HepG2 (cell line): ENCODE measurements around the gene MXRA8. TPM values are rescaled to one million over a fixed set of nuclear protein-coding genes. Genes with fewer than 3 reads are reported as not detected.
A peak's percentile ranks its signal among the peaks of the same experiment; 100 is the strongest.

Experiments
- ARID4A ChIP-seq: sonication (generic); formaldehyde crosslinking; IDR thresholded peaks from 2 replicates; pipeline ENCODE4 v1.5.0; 2020; ENCODE audit warnings: mild to moderate bottlenecking, missing genetic modification reagents, borderline replicate concordance
- ELF4 ChIP-seq: sonication (generic); formaldehyde crosslinking; IDR thresholded peaks from 2 replicates; pipeline ENCODE4 v1.5.0; 2020; ENCODE audit warnings: missing genetic modification reagents, mild to moderate bottlenecking, moderate library complexity, borderline replicate concordance
- HIC2 ChIP-seq: sonication (generic); formaldehyde crosslinking; IDR thresholded peaks from 2 replicates; pipeline ENCODE4 v1.9.0; 2022; ENCODE audit warnings: low read depth, missing genetic modification reagents
- HNRNPL ChIP-seq: fragments of 200-400 bp; formaldehyde crosslinking; IDR thresholded peaks from 2 replicates; pipeline ENCODE4 v1.6.1; 2017; ENCODE audit warnings: mild to moderate bottlenecking, low read depth, low read length
- MAF1 ChIP-seq: sonication (generic); formaldehyde crosslinking; IDR thresholded peaks from 2 replicates; pipeline ENCODE4 v1.5.0; 2020; ENCODE audit warnings: missing genetic modification reagents, borderline replicate concordance
- MTF2 ChIP-seq: sonication (generic); formaldehyde crosslinking; IDR thresholded peaks from 2 replicates; pipeline ENCODE4 v1.5.0; 2020; ENCODE audit warnings: missing genetic modification reagents, borderline replicate concordance
- NFE2L2 ChIP-seq: fragments of 150-350 bp; IDR thresholded peaks from 2 replicates; pipeline ENCODE4 v1.6.1; 2014; ENCODE audit warnings: low read length
- NR2F6 ChIP-seq, 2 experiments: IDR thresholded peaks; 2 replicates each; pipeline ENCODE4 v1.6.1; 2016; ENCODE audit warnings: antibody characterized with exemption in 1 of 2, mild to moderate bottlenecking in 1 of 2
- ZBTB26 ChIP-seq: IDR thresholded peaks from 2 replicates; pipeline ENCODE4 v1.6.1; 2016; ENCODE audit warnings: missing compliant biosample characterization, missing genetic modification reagents, borderline replicate concordance
- ZFX ChIP-seq: sonication (generic); formaldehyde crosslinking; IDR thresholded peaks from 2 replicates; pipeline ENCODE4 v1.4.0; 2020; ENCODE audit warnings: mild to moderate bottlenecking, low read depth, missing genetic modification reagents, moderate library complexity
- ZNF30 ChIP-seq: sonication (generic); formaldehyde crosslinking; IDR thresholded peaks from 2 replicates; pipeline ENCODE4 v1.5.0; 2020; ENCODE audit warnings: mild to moderate bottlenecking, missing genetic modification reagents
- ZNF446 ChIP-seq: sonication (generic); formaldehyde crosslinking; IDR thresholded peaks from 2 replicates; pipeline ENCODE4 v1.5.0; 2020; ENCODE audit warnings: mild to moderate bottlenecking, missing genetic modification reagents
- ZNF503 ChIP-seq: sonication (generic); formaldehyde crosslinking; IDR thresholded peaks from 2 replicates; pipeline ENCODE4 v1.4.0; 2020; ENCODE audit warnings: missing genetic modification reagents
- ZNF556 ChIP-seq: sonication (generic); formaldehyde crosslinking; IDR thresholded peaks from 2 replicates; pipeline ENCODE4 v1.4.0; 2020; ENCODE audit warnings: mild to moderate bottlenecking, missing genetic modification reagents, borderline replicate concordance
- ZNF597 ChIP-seq: sonication (generic); formaldehyde crosslinking; IDR thresholded peaks from 2 replicates; pipeline ENCODE4 v1.5.0; 2020; ENCODE audit warnings: missing genetic modification reagents
- ZNF776 ChIP-seq: sonication (generic); formaldehyde crosslinking; IDR thresholded peaks from 2 replicates; pipeline ENCODE4 v1.4.0; 2020; ENCODE audit warnings: mild to moderate bottlenecking, missing genetic modification reagents
- ZZZ3 ChIP-seq: sonication (generic); formaldehyde crosslinking; IDR thresholded peaks from 2 replicates; pipeline ENCODE4 v1.4.0; 2020; ENCODE audit warnings: missing genetic modification reagents, mild to moderate bottlenecking, borderline replicate concordance
- polyA plus RNA-seq, 8 experiments: library from polyadenylated mRNA; depleted of rRNA in 3 of 8; stranded (reverse) in 7 of 8; unstranded in 1 of 8; fragments of >200 nt; fragmentation: Illumina TruSeq in 4 of 8; extraction: Trizol in 4 of 8; gene quantifications; 2 replicates each; pipeline versions ENCODE4 v1.2.1 to v1.2.3, GENCODE V29; 2011 to 2016; ENCODE audit warnings: low read depth in 4 of 8, missing spikeins in 1 of 8, mixed read lengths in 1 of 8; ENCODE audit not compliant: insufficient read depth in 1 of 8
- total RNA-seq, 5 experiments: library from RNA; depleted of rRNA; stranded (reverse); fragments of >200 nt; fragmentation: Illumina TruSeq; extraction: Trizol; gene quantifications; 2 replicates each; pipeline ENCODE4 v1.2.3, GENCODE V29; 2016; ENCODE audit warnings: low read depth in 1 of 5

Gene MXRA8
- total and polyA plus RNA-seq, 2 of the 13 experiments (the other 11 are each of a cell fraction or from before 2014, with no cell fraction given), result 19.8 to 44.8 TPM

- TF ChIP-seq ZBTB26 (CRISPR knock-in tag), result 0 out of 2 replicates have a peak, but pooled peaks have one; percentile 29
- no peak for TF ChIP-seq MAF1 (CRISPR knock-in tag)
- TF ChIP-seq HNRNPL, result peak; percentile 88
- no peak for TF ChIP-seq ZNF503
- TF ChIP-seq ZNF597 (CRISPR knock-in tag), result no peak
- peak; percentile 61; the same call in 1 of the 2 replicates for TF ChIP-seq MTF2 (CRISPR knock-in tag)
- no peak for TF ChIP-seq ELF4
- peak; percentile 59 for TF ChIP-seq HIC2
- TF ChIP-seq ARID4A (CRISPR knock-in tag), result peak; percentile 24; the same call in 1 of the 2 replicates
- no peak for TF ChIP-seq NR2F6 (IDR thresholded peaks at IDR 0.05)
- no peak for TF ChIP-seq NR2F6 (CRISPR knock-in tag; IDR thresholded peaks at IDR 0.05)
- no peak for TF ChIP-seq ZZZ3
- TF ChIP-seq ZNF556 (CRISPR knock-in tag), result no peak
- no peak for TF ChIP-seq NFE2L2
- TF ChIP-seq ZNF446 (CRISPR knock-in tag), result no peak
- peak; percentile 75 for TF ChIP-seq ZFX (CRISPR knock-in tag)
- TF ChIP-seq ZNF776, result 0 out of 2 replicates have a peak, but pooled peaks have one; percentile 52
- no peak for TF ChIP-seq ZNF30
These were observed 27.0 kb downstream of the MXRA8 start, which contains the start of gene TAS1R3 (continued) for GRCh38 chr1:1331068-1331965.
